GM12864 (cell line): ENCODE results near the gene LLGL2.

Experiments used
- DNase-seq: peaks from one replicate; pipeline ENCODE4 v3.0.0-alpha.2; 2011; ENCODE audit warnings: low read depth
- H3K4me3 ChIP-seq: 2 replicates; pipeline ENCODE4 v1.5.1; 2011; ENCODE audit warnings: mild to moderate bottlenecking, low read depth, low read length, control low read depth
- TF ChIP-seq, protein P1 (sequence below): IDR thresholded peaks from 2 replicates; pipeline ENCODE4 v1.5.1; 2011; ENCODE audit warnings: low read depth, mild to moderate bottlenecking, moderate library complexity, low read length, control low read depth, inconsistent platforms; ENCODE audit errors: missing control alignments

LLGL2 gene

GRCh38 chr17:75568412-75569255, 43.1 kb downstream of the LLGL2 start:
- no peak for DNase-seq
- no peak overlapping the region for H3K4me3 ChIP-seq
- TF ChIP-seq, protein P1, sequence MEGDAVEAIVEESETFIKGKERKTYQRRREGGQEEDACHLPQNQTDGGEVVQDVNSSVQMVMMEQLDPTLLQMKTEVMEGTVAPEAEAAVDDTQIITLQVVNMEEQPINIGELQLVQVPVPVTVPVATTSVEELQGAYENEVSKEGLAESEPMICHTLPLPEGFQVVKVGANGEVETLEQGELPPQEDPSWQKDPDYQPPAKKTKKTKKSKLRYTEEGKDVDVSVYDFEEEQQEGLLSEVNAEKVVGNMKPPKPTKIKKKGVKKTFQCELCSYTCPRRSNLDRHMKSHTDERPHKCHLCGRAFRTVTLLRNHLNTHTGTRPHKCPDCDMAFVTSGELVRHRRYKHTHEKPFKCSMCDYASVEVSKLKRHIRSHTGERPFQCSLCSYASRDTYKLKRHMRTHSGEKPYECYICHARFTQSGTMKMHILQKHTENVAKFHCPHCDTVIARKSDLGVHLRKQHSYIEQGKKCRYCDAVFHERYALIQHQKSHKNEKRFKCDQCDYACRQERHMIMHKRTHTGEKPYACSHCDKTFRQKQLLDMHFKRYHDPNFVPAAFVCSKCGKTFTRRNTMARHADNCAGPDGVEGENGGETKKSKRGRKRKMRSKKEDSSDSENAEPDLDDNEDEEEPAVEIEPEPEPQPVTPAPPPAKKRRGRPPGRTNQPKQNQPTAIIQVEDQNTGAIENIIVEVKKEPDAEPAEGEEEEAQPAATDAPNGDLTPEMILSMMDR = no peak

DNA sequence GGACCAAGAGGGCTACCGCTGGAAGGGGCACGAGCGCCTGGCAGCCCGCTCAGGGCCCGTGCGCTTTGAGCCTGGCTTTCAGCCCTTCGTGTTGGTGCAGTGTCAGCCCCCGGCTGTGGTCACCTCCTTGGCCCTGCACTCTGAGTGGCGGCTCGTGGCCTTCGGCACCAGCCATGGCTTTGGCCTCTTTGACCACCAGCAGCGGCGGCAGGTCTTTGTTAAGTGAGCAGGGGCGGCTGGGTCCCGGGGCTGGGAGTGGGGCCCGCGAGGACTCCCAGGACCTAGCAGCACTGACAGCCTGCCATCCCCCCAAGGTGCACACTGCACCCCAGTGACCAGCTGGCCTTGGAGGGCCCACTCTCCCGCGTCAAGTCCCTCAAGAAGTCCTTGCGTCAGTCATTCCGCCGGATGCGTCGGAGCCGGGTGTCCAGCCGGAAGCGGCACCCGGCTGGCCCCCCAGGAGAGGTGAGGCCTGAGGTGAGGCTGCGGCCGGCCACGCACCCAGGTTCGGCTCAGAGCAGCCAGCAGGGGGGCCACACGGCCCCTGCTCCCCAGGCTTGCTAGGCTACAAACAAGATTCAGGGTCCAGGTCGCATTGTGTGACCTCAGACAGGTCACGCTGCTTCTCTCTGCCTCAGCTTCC, 44.7 kb downstream of the LLGL2 start:
- no peak overlapping the region for H3K4me3 ChIP-seq
- no peak for DNase-seq
- TF ChIP-seq, protein P1 = no peak

- no peak overlapping the region for H3K4me3 ChIP-seq
- no peak for DNase-seq
- TF ChIP-seq, protein P1 = no peak
Observed at GRCh38 chr17:75570772-75571171, 45.3 kb downstream of the LLGL2 start.

GRCh38 chr17:75571197-75571884, 45.8 kb downstream of the LLGL2 start:
- TF ChIP-seq, protein P1 = no peak
- H3K4me3 ChIP-seq = no peak overlapping the region; the same call in 1 of the 2 replicates
- peak; percentile 78 for DNase-seq

DNA sequence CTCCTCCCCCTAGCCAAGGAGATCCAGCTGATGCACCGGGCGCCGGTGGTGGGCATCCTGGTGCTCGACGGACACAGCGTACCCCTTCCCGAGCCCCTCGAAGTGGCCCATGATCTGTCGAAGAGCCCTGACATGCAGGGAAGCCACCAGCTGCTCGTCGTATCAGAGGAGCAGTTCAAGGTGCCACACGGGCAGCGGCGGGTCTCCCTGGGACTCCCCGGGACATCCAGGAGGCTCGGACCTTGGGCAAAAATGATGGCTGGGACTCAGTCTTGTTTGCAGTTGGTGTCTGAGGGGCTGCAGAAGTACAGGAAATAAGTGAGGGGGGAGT, 46.4 kb downstream of the LLGL2 start:
- DNase-seq = no peak
- no peak overlapping the region for H3K4me3 ChIP-seq

DNA sequence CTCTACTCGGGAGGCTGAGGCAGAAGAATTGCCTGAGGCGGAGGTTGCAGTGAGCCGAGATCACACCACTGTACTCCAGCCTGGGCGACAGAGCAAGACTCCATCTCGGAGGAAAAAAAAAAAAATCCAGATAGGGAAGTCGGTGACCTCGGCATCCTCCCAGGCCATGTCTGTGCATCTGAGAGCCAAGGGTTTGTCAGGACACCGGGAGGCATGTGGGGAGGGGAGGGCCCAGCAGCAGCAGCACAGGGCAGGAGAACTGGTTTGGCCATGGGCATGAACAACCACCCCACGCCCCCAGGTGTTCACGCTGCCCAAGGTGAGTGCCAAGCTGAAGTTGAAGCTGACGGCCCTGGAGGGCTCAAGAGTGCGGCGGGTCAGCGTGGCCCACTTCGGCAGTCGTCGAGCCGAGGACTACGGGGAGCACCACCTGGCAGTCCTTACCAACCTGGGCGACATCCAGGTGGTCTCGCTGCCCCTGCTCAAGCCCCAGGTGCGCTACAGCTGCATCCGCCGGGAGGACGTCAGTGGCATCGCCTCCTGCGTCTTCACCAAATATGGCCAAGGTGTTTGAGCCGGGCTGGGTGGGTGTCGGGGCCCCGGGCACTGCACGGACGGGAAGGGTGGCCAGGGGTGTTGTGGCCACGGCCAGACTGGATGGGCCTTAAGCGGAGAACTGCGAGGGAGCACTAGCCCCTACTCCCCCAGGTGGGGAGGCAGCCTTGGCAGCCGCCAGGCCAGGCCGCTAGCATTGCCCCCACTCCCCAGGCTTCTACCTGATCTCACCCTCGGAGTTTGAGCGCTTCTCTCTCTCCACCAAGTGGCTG, 47.4 kb downstream of the LLGL2 start:
- TF ChIP-seq, protein P1 = no peak
- no peak for DNase-seq
- H3K4me3 ChIP-seq = no peak overlapping the region

More for the DNA sequence above, 46.4 kb downstream of the LLGL2 start:
- TF ChIP-seq, protein P1 = no peak
